Mesothelial cell of epicardium (in vitro differentiated cells): ENCODE data around the gene GATAD2A. TPM values are rescaled to one million over a fixed set of nuclear protein-coding genes. Genes with fewer than 3 reads are reported as not detected.

Experiments used
- DNase-seq, 2 experiments: peaks; one replicate each; pipeline ENCODE4 v3.0.0; 2021; ENCODE audit warnings: low spot score in 2 of 2; ENCODE audit not compliant: unreplicated experiment in 2 of 2
- H3K27ac Mint-ChIP-seq: 2 replicates; pipeline ENCODE4 v1.8.0; 2021; ENCODE audit warnings: mixed read lengths
- H3K27me3 Mint-ChIP-seq: 2 replicates; pipeline ENCODE4 v1.8.0; 2021; ENCODE audit warnings: low read depth, mixed read lengths
- H3K36me3 Mint-ChIP-seq: 2 replicates; pipeline ENCODE4 v1.8.0; 2021; ENCODE audit warnings: mixed read lengths
- H3K4me1 Mint-ChIP-seq: 2 replicates; pipeline ENCODE4 v1.8.0; 2021; ENCODE audit warnings: mixed read lengths
- H3K4me3 Mint-ChIP-seq: 2 replicates; pipeline ENCODE4 v1.8.0; 2021; ENCODE audit warnings: mild to moderate bottlenecking, moderate library complexity, mixed read lengths
- H3K9me3 Mint-ChIP-seq: 2 replicates; pipeline ENCODE4 v1.8.0; 2021; ENCODE audit warnings: mixed read lengths
- total RNA-seq: library from RNA; stranded (reverse); gene quantifications from 3 replicates; pipeline ENCODE4 v1.2.1, GENCODE V29; 2021
- TF ChIP-seq, protein P1 (sequence below): fragments of 200-600 bp; sonication (generic); IDR thresholded peaks from one replicate; pipeline ENCODE4 v1.5.0; 2021; ENCODE audit warnings: antibody characterized with exemption; ENCODE audit not compliant: unreplicated experiment

The GATAD2A gene
- total RNA-seq, 1 donor from 2014 or later = 113 TPM

DNA sequence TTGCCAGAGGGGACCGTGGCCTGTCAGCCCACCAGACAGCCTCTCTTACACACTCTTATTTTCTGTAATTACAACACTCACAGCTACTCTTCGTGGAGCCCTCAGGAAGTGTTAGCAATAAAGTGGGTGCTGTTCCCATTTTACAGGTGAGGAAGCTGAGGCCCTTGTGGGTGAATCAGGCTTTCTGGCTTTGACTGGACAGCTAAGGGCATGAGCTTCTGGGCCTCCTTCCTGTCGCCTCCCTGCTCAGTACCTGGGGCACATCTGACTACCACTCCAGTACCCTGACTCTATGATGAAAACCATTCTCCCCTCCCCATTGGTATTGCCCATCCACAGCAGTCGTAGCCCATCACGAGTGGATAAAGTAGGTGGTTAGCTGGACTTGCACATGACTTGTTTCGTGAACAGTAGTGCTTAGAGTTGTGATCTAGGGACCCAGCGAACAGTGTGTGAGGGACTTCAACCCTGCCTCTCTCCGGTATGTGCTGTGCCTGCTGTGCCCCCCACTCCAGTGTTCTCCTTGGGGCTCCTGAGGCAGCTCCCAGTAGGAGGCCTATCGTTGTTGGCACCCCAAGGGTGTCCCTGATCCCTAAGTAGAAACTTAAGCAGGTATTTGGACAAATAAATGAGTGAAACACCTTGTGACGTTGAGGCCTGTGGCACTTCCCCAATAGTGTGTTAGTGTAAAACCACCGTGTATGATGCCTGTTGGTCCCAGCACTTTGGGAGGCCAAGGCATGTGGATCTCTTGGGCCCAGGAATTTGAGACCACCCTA, 38.6 kb downstream of the GATAD2A start:
- TF ChIP-seq, protein P1, sequence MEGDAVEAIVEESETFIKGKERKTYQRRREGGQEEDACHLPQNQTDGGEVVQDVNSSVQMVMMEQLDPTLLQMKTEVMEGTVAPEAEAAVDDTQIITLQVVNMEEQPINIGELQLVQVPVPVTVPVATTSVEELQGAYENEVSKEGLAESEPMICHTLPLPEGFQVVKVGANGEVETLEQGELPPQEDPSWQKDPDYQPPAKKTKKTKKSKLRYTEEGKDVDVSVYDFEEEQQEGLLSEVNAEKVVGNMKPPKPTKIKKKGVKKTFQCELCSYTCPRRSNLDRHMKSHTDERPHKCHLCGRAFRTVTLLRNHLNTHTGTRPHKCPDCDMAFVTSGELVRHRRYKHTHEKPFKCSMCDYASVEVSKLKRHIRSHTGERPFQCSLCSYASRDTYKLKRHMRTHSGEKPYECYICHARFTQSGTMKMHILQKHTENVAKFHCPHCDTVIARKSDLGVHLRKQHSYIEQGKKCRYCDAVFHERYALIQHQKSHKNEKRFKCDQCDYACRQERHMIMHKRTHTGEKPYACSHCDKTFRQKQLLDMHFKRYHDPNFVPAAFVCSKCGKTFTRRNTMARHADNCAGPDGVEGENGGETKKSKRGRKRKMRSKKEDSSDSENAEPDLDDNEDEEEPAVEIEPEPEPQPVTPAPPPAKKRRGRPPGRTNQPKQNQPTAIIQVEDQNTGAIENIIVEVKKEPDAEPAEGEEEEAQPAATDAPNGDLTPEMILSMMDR = no peak
- H3K36me3 Mint-ChIP-seq = peaks cover 5% of the 10 kb centered on the region
- no peak overlapping the region for H3K4me3 Mint-ChIP-seq
- DNase-seq = no peak
- peaks cover 10% of the 10 kb centered on the region for H3K4me1 Mint-ChIP-seq
- H3K27me3 Mint-ChIP-seq = no peaks in the 10 kb centered on the region
- peak overlapping the region; percentile 39 for H3K27ac Mint-ChIP-seq
- H3K9me3 Mint-ChIP-seq = no peaks in the 10 kb centered on the region

DNA sequence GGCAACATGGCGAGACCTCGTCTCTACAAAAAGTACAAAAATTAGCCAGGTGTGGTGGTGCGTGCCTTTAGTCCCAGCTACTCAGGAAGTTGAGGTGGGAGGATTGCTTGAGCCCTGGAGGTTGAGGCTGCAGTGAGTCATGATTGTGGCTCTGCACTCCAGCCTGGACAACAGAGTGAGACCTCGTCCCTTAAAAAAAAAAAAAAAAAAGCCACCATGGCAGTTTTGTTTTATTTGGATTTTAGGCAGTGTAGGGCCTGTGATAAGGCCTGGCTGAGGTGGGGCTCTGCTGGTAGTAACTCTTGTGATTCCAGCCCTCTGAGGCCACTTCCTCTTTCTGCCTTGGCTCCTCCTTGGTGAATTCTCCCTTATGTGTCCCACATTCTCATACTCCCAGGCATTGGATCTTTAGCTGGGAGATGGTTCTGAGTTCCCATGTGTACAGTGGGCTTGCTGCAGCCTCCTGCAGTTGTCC, 39.2 kb downstream of the GATAD2A start:
- DNase-seq = no peak
- peaks cover 10% of the 10 kb centered on the region for H3K4me1 Mint-ChIP-seq
- H3K4me3 Mint-ChIP-seq = no peak overlapping the region
- peak overlapping the region; percentile 86 for H3K27ac Mint-ChIP-seq
- H3K36me3 Mint-ChIP-seq = peaks cover 5% of the 10 kb centered on the region
- no peaks in the 10 kb centered on the region for H3K27me3 Mint-ChIP-seq
- TF ChIP-seq, protein P1 = no peak
- no peaks in the 10 kb centered on the region for H3K9me3 Mint-ChIP-seq

DNA sequence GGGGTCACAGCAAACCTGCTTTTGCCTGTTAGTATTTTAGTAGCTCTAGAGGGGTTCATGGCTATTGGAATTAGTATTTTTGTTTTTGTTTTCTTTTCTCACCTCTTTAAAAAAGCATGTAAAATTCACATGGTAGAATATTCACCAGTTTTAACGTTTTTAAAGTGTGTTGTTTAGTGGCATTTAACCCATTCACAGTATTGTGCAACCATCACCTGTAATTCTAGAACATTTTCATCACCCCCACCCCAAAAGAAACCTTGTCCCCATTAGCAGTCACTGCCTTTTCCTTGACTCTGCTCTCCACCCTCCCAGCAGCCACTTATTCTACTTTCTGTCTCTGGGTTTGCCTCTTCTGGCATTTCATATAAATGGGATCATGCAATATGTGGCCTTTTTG, 39.8 kb downstream of the GATAD2A start:
- peaks cover 2% of the 10 kb centered on the region for H3K36me3 Mint-ChIP-seq
- peaks cover 10% of the 10 kb centered on the region for H3K4me1 Mint-ChIP-seq
- no peak overlapping the region for H3K4me3 Mint-ChIP-seq

DNA sequence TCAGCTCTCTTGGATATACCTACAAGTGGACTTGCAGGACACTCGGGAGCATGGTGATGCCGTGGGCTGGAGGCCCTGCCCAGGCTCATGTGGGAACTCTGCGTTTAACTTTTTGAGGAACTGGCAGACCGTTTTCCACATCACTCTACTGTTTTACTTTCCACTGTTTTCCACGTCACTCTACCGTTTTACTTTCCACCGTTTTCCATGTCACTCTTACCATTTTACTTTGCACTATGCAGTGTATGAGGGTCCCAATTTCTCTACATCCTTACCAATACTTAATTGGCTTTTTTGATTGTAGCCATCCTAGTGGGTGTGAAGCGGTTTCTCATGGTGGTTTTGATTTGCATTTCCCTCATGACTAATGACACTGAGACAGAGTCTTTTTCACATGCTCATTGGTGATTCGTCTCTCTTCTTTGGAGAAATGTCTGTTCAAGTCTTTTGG, 40.5 kb downstream of the GATAD2A start:
- no peak overlapping the region for H3K27ac Mint-ChIP-seq
- no peak overlapping the region for H3K4me3 Mint-ChIP-seq
- peaks cover 2% of the 10 kb centered on the region for H3K36me3 Mint-ChIP-seq
- no peaks in the 10 kb centered on the region for H3K27me3 Mint-ChIP-seq
- TF ChIP-seq, protein P1 = no peak
- DNase-seq = no peak
- peaks cover 10% of the 10 kb centered on the region for H3K4me1 Mint-ChIP-seq
- no peaks in the 10 kb centered on the region for H3K9me3 Mint-ChIP-seq

More for the DNA sequence above, 39.8 kb downstream of the GATAD2A start:
- DNase-seq = no peak
- Mint-ChIP-seq H3K27ac (peak overlapping the region; percentile 86), H3K27me3 (no peaks in the 10 kb centered on the region), H3K9me3 (no peaks in the 10 kb centered on the region)
- TF ChIP-seq, protein P1 = no peak

DNA sequence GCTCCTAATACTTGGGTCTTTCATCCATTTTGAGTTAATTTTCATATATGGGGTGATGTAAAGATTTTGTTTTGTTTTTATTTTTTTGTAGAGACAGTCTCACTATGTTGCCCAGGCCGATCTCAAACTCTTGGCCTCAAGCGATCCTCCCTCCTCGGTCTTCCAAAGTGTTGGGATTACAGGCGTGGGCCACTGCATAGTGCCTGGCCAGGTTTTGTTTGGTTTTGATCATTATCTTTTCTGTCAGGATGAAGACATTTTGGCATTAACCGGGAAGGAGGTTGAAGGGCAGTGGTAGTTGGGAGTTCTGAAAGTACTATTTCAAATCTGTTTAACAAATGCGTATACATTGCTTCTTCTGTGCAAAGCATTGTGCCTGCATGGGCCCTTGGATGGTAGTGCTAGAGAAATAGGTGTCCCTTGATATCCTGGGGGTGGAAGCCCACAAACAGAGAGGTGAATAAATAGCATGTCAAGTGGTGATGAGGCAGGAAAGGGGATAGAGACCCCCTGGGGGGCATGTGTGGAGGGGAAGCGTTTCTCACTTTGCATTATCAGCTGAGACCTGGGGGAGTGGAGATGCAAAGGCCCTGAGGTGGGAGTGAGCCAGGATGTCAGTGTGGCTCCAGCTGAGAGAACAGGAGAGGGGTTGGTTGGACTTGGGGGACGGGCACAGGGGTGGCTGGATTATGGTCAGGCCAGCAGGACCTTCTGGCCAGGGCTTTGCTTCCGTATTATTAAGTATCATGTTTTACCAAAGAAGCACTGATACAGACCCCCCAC, 41.4 kb downstream of the GATAD2A start:
- Mint-ChIP-seq H3K36me3 (peaks cover 2% of the 10 kb centered on the region), H3K27ac (peak overlapping the region; percentile 50), H3K9me3 (no peaks in the 10 kb centered on the region), H3K4me1 (peaks cover 10% of the 10 kb centered on the region), H3K27me3 (no peaks in the 10 kb centered on the region), H3K4me3 (no peak overlapping the region)
- TF ChIP-seq, protein P1 = no peak
- DNase-seq = no peak
